ENCODE measurements around the gene MYLK. TPM values are rescaled to one million over a fixed set of nuclear protein-coding genes. Genes with fewer than 3 reads are reported as not detected.

MYLK gene
- total RNA-seq, 2 donors from 2014 or later, result 4.7 to 6.6 TPM

DNA sequence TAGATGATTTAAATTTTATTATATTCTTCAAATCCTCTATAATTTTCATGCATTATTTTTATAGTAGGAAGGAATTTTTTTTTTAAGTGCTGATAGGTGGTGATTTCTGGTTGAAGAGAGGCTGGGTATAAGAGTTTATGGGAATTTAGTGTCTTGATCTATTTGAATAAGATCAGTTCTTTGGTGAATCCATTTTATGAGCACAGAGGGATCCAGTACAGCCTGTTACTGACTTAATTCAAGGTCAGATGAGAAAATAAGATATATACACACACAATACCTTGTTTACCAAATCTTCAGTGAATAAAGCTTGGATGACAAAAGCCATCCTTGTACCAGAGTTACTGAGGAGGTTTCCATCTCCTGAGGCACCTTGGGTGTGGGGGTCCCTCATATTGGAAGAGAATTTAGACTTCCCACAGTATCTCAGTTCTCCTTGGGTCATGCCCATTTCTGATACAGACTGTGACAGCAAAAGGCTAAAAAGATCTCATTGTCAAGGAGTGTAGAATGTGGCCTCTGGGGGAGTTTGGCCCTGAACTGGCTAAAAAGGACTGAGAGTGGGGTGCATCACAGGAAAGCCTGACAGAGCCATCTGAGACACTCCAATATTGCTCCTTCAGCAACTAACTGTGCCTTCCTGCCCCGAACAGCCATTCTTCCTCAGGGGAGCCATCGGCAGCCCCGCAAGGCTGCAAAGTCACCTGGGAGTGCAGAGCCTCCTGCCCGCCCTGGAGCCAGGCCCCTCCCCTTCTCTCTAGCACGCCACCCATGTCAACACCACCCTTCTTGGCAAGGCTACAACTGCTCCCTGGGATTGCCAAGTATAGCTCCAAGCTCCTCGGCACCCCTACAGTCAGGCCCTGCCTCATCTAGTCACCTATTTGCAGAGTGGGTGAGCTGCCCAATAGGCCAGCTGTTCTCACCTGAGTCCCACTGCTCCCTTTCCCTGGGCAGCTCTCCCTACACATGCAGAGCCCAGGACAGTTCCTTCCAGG lies 256.2 kb downstream of the MYLK start:
- Mint-ChIP-seq H3K27ac (no peak overlapping the region), H3K4me1 (peaks cover 6% of the 10 kb centered on the region), H3K36me3 (ENCODE audit: low read depth) (peaks cover 6% of the 10 kb centered on the region), H3K9me3 (no peaks in the 10 kb centered on the region), H3K27me3 (ENCODE audit: insufficient read depth) (no peaks in the 10 kb centered on the region), H3K4me3 (no peak overlapping the region)
- WGBS, 2 experiments (ENCODE audit: insufficient coverage in 1 of 2, insufficient read length in 1 of 2), result 92% methylated on average over 6 of the region's 6 CpGs; no CpG with 5 or more reads in 1 of the 2 experiments
- H3K4me3 ChIP-seq (ENCODE audit: low read length), result no peak overlapping the region
- H3K36me3 ChIP-seq (ENCODE audit: control insufficient read depth, insufficient read depth, low read length), result no peaks in the 10 kb centered on the region
- TF ChIP-seq, protein P1, sequence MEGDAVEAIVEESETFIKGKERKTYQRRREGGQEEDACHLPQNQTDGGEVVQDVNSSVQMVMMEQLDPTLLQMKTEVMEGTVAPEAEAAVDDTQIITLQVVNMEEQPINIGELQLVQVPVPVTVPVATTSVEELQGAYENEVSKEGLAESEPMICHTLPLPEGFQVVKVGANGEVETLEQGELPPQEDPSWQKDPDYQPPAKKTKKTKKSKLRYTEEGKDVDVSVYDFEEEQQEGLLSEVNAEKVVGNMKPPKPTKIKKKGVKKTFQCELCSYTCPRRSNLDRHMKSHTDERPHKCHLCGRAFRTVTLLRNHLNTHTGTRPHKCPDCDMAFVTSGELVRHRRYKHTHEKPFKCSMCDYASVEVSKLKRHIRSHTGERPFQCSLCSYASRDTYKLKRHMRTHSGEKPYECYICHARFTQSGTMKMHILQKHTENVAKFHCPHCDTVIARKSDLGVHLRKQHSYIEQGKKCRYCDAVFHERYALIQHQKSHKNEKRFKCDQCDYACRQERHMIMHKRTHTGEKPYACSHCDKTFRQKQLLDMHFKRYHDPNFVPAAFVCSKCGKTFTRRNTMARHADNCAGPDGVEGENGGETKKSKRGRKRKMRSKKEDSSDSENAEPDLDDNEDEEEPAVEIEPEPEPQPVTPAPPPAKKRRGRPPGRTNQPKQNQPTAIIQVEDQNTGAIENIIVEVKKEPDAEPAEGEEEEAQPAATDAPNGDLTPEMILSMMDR (conservative IDR thresholded peaks at IDR 0.05), result no peak
- H3K9me3 ChIP-seq (ENCODE audit: control insufficient read depth, low read length), result no peaks in the 10 kb centered on the region
- H3K4me1 ChIP-seq (ENCODE audit: control insufficient read depth, insufficient read depth, low read length), result no peaks in the 10 kb centered on the region
- no peak overlapping the region for H3K9ac ChIP-seq (ENCODE audit: extremely low read depth, low read length, poor library complexity, severe bottlenecking)
- H3K27ac ChIP-seq (ENCODE audit: low read depth, low read length), result no peak overlapping the region
- no peaks in the 10 kb centered on the region for H3K27me3 ChIP-seq (ENCODE audit: control insufficient read depth, insufficient read depth, low read length, poor library complexity, severe bottlenecking)
- DNase-seq, result no peak

- Histone ChIP-seq H3K27ac (ENCODE audit: low read depth, low read length) (no peak overlapping the region), H3K4me1 (ENCODE audit: control insufficient read depth, insufficient read depth, low read length) (no peaks in the 10 kb centered on the region), H3K9ac (ENCODE audit: extremely low read depth, low read length, poor library complexity, severe bottlenecking) (no peak overlapping the region), H3K9me3 (ENCODE audit: control insufficient read depth, low read length) (no peaks in the 10 kb centered on the region), H3K36me3 (ENCODE audit: control insufficient read depth, insufficient read depth, low read length) (no peaks in the 10 kb centered on the region), H3K27me3 (ENCODE audit: control insufficient read depth, insufficient read depth, low read length, poor library complexity, severe bottlenecking) (no peaks in the 10 kb centered on the region), H3K4me3 (ENCODE audit: low read length) (no peak overlapping the region)
- H3K4me3 Mint-ChIP-seq, result no peak overlapping the region
- TF ChIP-seq, protein P1 (conservative IDR thresholded peaks at IDR 0.05), result no peak
- H3K27ac Mint-ChIP-seq, result no peak overlapping the region
- peaks cover 6% of the 10 kb centered on the region for H3K36me3 Mint-ChIP-seq (ENCODE audit: low read depth)
- 84 to 100% methylated on average over 5 to 7 of the region's 7 CpGs for WGBS, 2 experiments (ENCODE audit: insufficient coverage in 1 of 2, insufficient read length in 1 of 2)
- no peaks in the 10 kb centered on the region for H3K4me1 Mint-ChIP-seq
- DNase-seq, result no peak
- no peaks in the 10 kb centered on the region for H3K9me3 Mint-ChIP-seq
- no peaks in the 10 kb centered on the region for H3K27me3 Mint-ChIP-seq (ENCODE audit: insufficient read depth)
These were observed 257.3 kb downstream of the MYLK start for GRCh38 chr3:123626881-123627280.

DNA sequence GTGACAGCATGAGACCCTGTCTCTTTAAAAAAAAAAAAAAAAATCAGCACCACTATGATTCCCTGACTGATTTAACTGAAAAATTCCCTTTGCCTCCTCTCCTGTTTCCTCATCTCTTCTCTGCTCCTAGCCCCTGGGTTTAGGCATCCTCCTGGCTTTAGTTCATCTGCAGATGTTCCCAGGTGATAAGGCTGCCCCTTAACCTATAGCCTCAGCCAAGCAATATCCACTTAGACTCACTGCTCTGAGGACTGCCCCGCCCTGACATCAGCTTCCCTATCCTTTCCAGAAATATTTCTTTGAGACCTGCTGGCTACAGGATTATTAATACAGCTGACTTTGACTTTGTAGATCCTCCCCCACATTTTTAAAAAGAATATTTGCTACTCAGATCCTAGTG lies 259.8 kb downstream of the MYLK start:
- no peaks in the 10 kb centered on the region for H3K36me3 ChIP-seq (ENCODE audit: control insufficient read depth, insufficient read depth, low read length)
- no peaks in the 10 kb centered on the region for H3K4me1 Mint-ChIP-seq
- H3K27ac ChIP-seq (ENCODE audit: low read depth, low read length), result no peak overlapping the region
- no peaks in the 10 kb centered on the region for H3K9me3 Mint-ChIP-seq
- no peak overlapping the region for H3K4me3 Mint-ChIP-seq
- no peaks in the 10 kb centered on the region for H3K9me3 ChIP-seq (ENCODE audit: control insufficient read depth, low read length)
- H3K27ac Mint-ChIP-seq, result no peak overlapping the region
- no peaks in the 10 kb centered on the region for H3K27me3 Mint-ChIP-seq (ENCODE audit: insufficient read depth)
- H3K27me3 ChIP-seq (ENCODE audit: control insufficient read depth, insufficient read depth, low read length, poor library complexity, severe bottlenecking), result no peaks in the 10 kb centered on the region
- peaks cover 6% of the 10 kb centered on the region for H3K36me3 Mint-ChIP-seq (ENCODE audit: low read depth)
- H3K4me1 ChIP-seq (ENCODE audit: control insufficient read depth, insufficient read depth, low read length), result no peaks in the 10 kb centered on the region
- H3K4me3 ChIP-seq (ENCODE audit: low read length), result no peak overlapping the region
- H3K9ac ChIP-seq (ENCODE audit: extremely low read depth, low read length, poor library complexity, severe bottlenecking), result no peak overlapping the region
- no peak for DNase-seq
- TF ChIP-seq, protein P1 (conservative IDR thresholded peaks at IDR 0.05), result no peak
- 86 to 100% methylated on average over 1 of the region's 1 CpG for WGBS, 2 experiments (ENCODE audit: insufficient coverage in 1 of 2, insufficient read length in 1 of 2)

All from endodermal cell (in vitro differentiated cells).